OCI-LY1 (cell line): ENCODE results near the gene COL12A1.

Experiments used
- H2AFZ ChIP-seq: fragments of 200-600 bp; sonication (generic), shearing (Covaris generic); 2 replicates; pipeline ENCODE4 v1.6.0; 2014; ENCODE audit warnings: antibody characterized with exemption, mild to moderate bottlenecking, low read length
- H3F3A ChIP-seq: fragments of 200-600 bp; sonication (generic), shearing (Covaris generic); 2 replicates; pipeline ENCODE4 v1.6.0; 2014; ENCODE audit warnings: mild to moderate bottlenecking, antibody characterized with exemption, low read length, moderate library complexity; ENCODE audit not compliant: insufficient read depth
- H3K27ac ChIP-seq: fragments of 200-600 bp; sonication (generic); 2 replicates; pipeline ENCODE4 v1.5.1; 2014; ENCODE audit warnings: low read length, mixed run types, mild to moderate bottlenecking, low read depth; ENCODE audit not compliant: poor library complexity, severe bottlenecking
- H3K27me3 ChIP-seq: fragments of 200-600 bp; sonication (generic); 2 replicates; pipeline ENCODE4 v1.6.0; 2014; ENCODE audit warnings: antibody characterized with exemption, mild to moderate bottlenecking, low read length, moderate library complexity; ENCODE audit not compliant: insufficient read depth
- H3K36me3 ChIP-seq: fragments of 200-600 bp; sonication (generic); 2 replicates; pipeline ENCODE4 v1.6.1; 2014; ENCODE audit warnings: mild to moderate bottlenecking, antibody characterized with exemption, low read length, moderate library complexity, mixed read lengths; ENCODE audit not compliant: insufficient read depth
- H3K4me1 ChIP-seq: fragments of 200-600 bp; sonication (generic); 2 replicates; pipeline ENCODE4 v1.5.1; 2014; ENCODE audit warnings: mild to moderate bottlenecking, low read length, moderate library complexity; ENCODE audit not compliant: insufficient read depth, severe bottlenecking
- H3K4me2 ChIP-seq: fragments of 200-600 bp; sonication (generic), shearing (Covaris generic); 2 replicates; pipeline ENCODE4 v1.6.1; 2014; ENCODE audit warnings: low read length
- H3K4me3 ChIP-seq: fragments of 200-600 bp; sonication (generic); 2 replicates; pipeline ENCODE4 v1.5.1; 2014; ENCODE audit warnings: low read length, low read depth, mild to moderate bottlenecking, mixed read lengths; ENCODE audit not compliant: poor library complexity, severe bottlenecking
- H3K79me2 ChIP-seq: fragments of 200-600 bp; shearing (Covaris generic); 2 replicates; pipeline ENCODE4 v1.6.1; 2016; ENCODE audit warnings: mixed run types, low read length, mixed read lengths; ENCODE audit not compliant: insufficient read depth
- H3K9ac ChIP-seq: fragments of 200-600 bp; sonication (generic), shearing (Covaris generic); 2 replicates; pipeline ENCODE4 v1.6.1; 2014; ENCODE audit warnings: mild to moderate bottlenecking, low read length, mixed read lengths
- H3K9me2 ChIP-seq: fragments of 200-600 bp; sonication (generic), shearing (Covaris generic); 2 replicates; pipeline ENCODE4 v1.6.1; 2014; ENCODE audit warnings: low read depth, mild to moderate bottlenecking, low read length, mixed read lengths
- H3K9me3 ChIP-seq: fragments of 200-600 bp; shearing (Covaris generic); 2 replicates; pipeline ENCODE4 v1.6.1; 2014; ENCODE audit warnings: low read length, mixed read lengths
- H4K20me1 ChIP-seq: fragments of 200-600 bp; sonication (generic), shearing (Covaris generic); 2 replicates; pipeline ENCODE4 v1.6.0; 2016; ENCODE audit warnings: mild to moderate bottlenecking, low read length; ENCODE audit not compliant: insufficient read depth
- CTCF ChIP-seq: fragments of 200-600 bp; sonication (generic), shearing (Covaris generic); IDR thresholded peaks from 2 replicates; pipeline ENCODE4 v1.5.1; 2017; ENCODE audit warnings: mild to moderate bottlenecking, antibody characterized with exemption, low read length, moderate library complexity, mixed read lengths
- EZH2 ChIP-seq: fragments of 200-600 bp; sonication (generic), shearing (Covaris generic); IDR thresholded peaks from 2 replicates; pipeline ENCODE4 v1.8.0; 2017; ENCODE audit warnings: borderline replicate concordance, mixed run types, mild to moderate bottlenecking, antibody characterized with exemption, low read length, moderate library complexity, mixed read lengths

The COL12A1 gene

GRCh38 chr6:75203721-75204120 is 2.1 kb downstream of the COL12A1 start:
- H3K4me2 ChIP-seq, result no peak overlapping the region
- TF ChIP-seq EZH2 (no peak), CTCF (no peak)
- no peak overlapping the region for H3K4me3 ChIP-seq
- H3K9me2 ChIP-seq, result no peaks in the 10 kb centered on the region
- H4K20me1 ChIP-seq, result no peaks in the 10 kb centered on the region
- H3K9ac ChIP-seq, result no peak overlapping the region
- H3K36me3 ChIP-seq, result no peaks in the 10 kb centered on the region
- no peak overlapping the region for H3K27ac ChIP-seq
- H3K27me3 ChIP-seq, result 0 out of 2 replicates have a peak, but pooled peaks cover 3% of the 10 kb centered on the region
- H2AFZ ChIP-seq, result no peak overlapping the region
- H3K9me3 ChIP-seq, result no peaks in the 10 kb centered on the region
- no peaks in the 10 kb centered on the region for H3F3A ChIP-seq
- peaks cover 3% of the 10 kb centered on the region for H3K4me1 ChIP-seq
- no peaks in the 10 kb centered on the region for H3K79me2 ChIP-seq

- H3K4me2 ChIP-seq, result no peak overlapping the region
- H3K79me2 ChIP-seq, result no peaks in the 10 kb centered on the region
- no peak overlapping the region for H3K9ac ChIP-seq
- H3K4me3 ChIP-seq, result no peak overlapping the region
- H3F3A ChIP-seq, result no peaks in the 10 kb centered on the region
- H3K9me3 ChIP-seq, result no peaks in the 10 kb centered on the region
- 0 out of 2 replicates have a peak, but pooled peaks cover 3% of the 10 kb centered on the region for H3K27me3 ChIP-seq
- H3K9me2 ChIP-seq, result no peaks in the 10 kb centered on the region
- H2AFZ ChIP-seq, result no peak overlapping the region
- no peaks in the 10 kb centered on the region for H3K4me1 ChIP-seq
- H3K36me3 ChIP-seq, result no peaks in the 10 kb centered on the region
- no peak overlapping the region for H3K27ac ChIP-seq
- TF ChIP-seq CTCF (no peak), EZH2 (no peak)
- H4K20me1 ChIP-seq, result no peaks in the 10 kb centered on the region
Measured at GRCh38 chr6:75202676-75203131, 3.1 kb downstream of the COL12A1 start.

- Histone ChIP-seq H3K9me3 (no peaks in the 10 kb centered on the region), H3K79me2 (no peaks in the 10 kb centered on the region), H3F3A (no peaks in the 10 kb centered on the region), H4K20me1 (no peaks in the 10 kb centered on the region), H2AFZ (no peak overlapping the region), H3K9me2 (no peaks in the 10 kb centered on the region), H3K27me3 (no peaks in the 10 kb centered on the region), H3K4me1 (no peaks in the 10 kb centered on the region), H3K27ac (no peak overlapping the region), H3K4me3 (no peak overlapping the region), H3K9ac (no peak overlapping the region), H3K4me2 (no peak overlapping the region), H3K36me3 (no peaks in the 10 kb centered on the region)
- no peak for TF ChIP-seq CTCF
Measured at GRCh38 chr6:75201901-75202672, 3.8 kb downstream of the COL12A1 start.
